ENCODE measurements around the gene PEX5. TPM values are rescaled to one million over a fixed set of nuclear protein-coding genes. Genes with fewer than 3 reads are reported as not detected.

The PEX5 gene
- total RNA-seq, 1 donor from 2014 or later = 21.5 TPM

GRCh38 chr12:7161811-7162210 lies 27.7 kb upstream of the PEX5 start:
- Mint-ChIP-seq H3K27ac (ENCODE audit: unreplicated experiment) (no peak overlapping the region), H3K4me1 (ENCODE audit: low read depth, unreplicated experiment) (no peaks in the 10 kb centered on the region), H3K9me3 (ENCODE audit: unreplicated experiment) (peaks cover 13% of the 10 kb centered on the region), H3K27me3 (ENCODE audit: low read depth, unreplicated experiment) (peaks cover 33% of the 10 kb centered on the region), H3K4me3 (ENCODE audit: unreplicated experiment) (no peak overlapping the region), H3K36me3 (ENCODE audit: low read depth, unreplicated experiment) (peaks cover 6% of the 10 kb centered on the region)
- H4K20me1 ChIP-seq (ENCODE audit: insufficient read depth, low read length) = no peaks in the 10 kb centered on the region
- H2AFZ ChIP-seq (ENCODE audit: low read depth, low read length) = no peak overlapping the region
- peaks cover 2% of the 10 kb centered on the region for H3K27me3 ChIP-seq (ENCODE audit: insufficient read depth, low read length)
- no peaks in the 10 kb centered on the region for H3K79me2 ChIP-seq (ENCODE audit: insufficient read depth, low read length)
- H3K27ac ChIP-seq (ENCODE audit: low read depth, low read length) = no peak overlapping the region
- no peaks in the 10 kb centered on the region for H3K36me3 ChIP-seq (ENCODE audit: insufficient read depth, low read length)
- DNase-seq (ENCODE audit: low read depth) (no peak), FAIRE-seq (no peak)
- no peak overlapping the region for H3K4me2 ChIP-seq (ENCODE audit: low read length)
- H3K4me1 ChIP-seq (ENCODE audit: insufficient read depth, low read length) = no peaks in the 10 kb centered on the region
- H3K9ac ChIP-seq (ENCODE audit: low read length) = no peak overlapping the region
- H3K9me3 ChIP-seq (ENCODE audit: insufficient read depth, low read depth, low read length) = no peaks in the 10 kb centered on the region
- TF ChIP-seq EZH2 (IDR thresholded peaks at IDR 0.05; ENCODE audit: insufficient read depth, low read length) (no peak), CTCF (IDR thresholded peaks at IDR 0.05; ENCODE audit: insufficient read depth, low read depth, low read length) (no peak)
- no peak overlapping the region for H3K4me3 ChIP-seq (ENCODE audit: insufficient read depth, low read depth, low read length)

GRCh38 chr12:7162691-7163114 lies 26.8 kb upstream of the PEX5 start:
- Histone ChIP-seq H2AFZ (ENCODE audit: low read depth, low read length) (no peak overlapping the region), H3K4me3 (ENCODE audit: insufficient read depth, low read depth, low read length) (no peak overlapping the region), H3K27me3 (ENCODE audit: insufficient read depth, low read length) (peaks cover 2% of the 10 kb centered on the region), H4K20me1 (ENCODE audit: insufficient read depth, low read length) (no peaks in the 10 kb centered on the region), H3K79me2 (ENCODE audit: insufficient read depth, low read length) (no peaks in the 10 kb centered on the region), H3K9ac (ENCODE audit: low read length) (no peak overlapping the region), H3K4me1 (ENCODE audit: insufficient read depth, low read length) (no peaks in the 10 kb centered on the region), H3K27ac (ENCODE audit: low read depth, low read length) (no peak overlapping the region), H3K9me3 (ENCODE audit: insufficient read depth, low read depth, low read length) (no peaks in the 10 kb centered on the region), H3K4me2 (ENCODE audit: low read length) (no peak overlapping the region), H3K36me3 (ENCODE audit: insufficient read depth, low read length) (no peaks in the 10 kb centered on the region)
- no peaks in the 10 kb centered on the region for H3K4me1 Mint-ChIP-seq (ENCODE audit: low read depth, unreplicated experiment)
- H3K4me3 Mint-ChIP-seq (ENCODE audit: unreplicated experiment) = no peak overlapping the region
- peaks cover 33% of the 10 kb centered on the region for H3K27me3 Mint-ChIP-seq (ENCODE audit: low read depth, unreplicated experiment)
- DNase-seq (ENCODE audit: low read depth) = no peak
- FAIRE-seq = no peak
- H3K9me3 Mint-ChIP-seq (ENCODE audit: unreplicated experiment) = peaks cover 16% of the 10 kb centered on the region
- peaks cover 3% of the 10 kb centered on the region for H3K36me3 Mint-ChIP-seq (ENCODE audit: low read depth, unreplicated experiment)
- no peak overlapping the region for H3K27ac Mint-ChIP-seq (ENCODE audit: unreplicated experiment)
- peak; percentile 21 for TF ChIP-seq CTCF (IDR thresholded peaks at IDR 0.05; ENCODE audit: insufficient read depth, low read depth, low read length)
- TF ChIP-seq EZH2 (IDR thresholded peaks at IDR 0.05; ENCODE audit: insufficient read depth, low read length) = no peak

- peaks cover 21% of the 10 kb centered on the region for H3K9me3 Mint-ChIP-seq (ENCODE audit: unreplicated experiment)
- no peaks in the 10 kb centered on the region for H3K27me3 ChIP-seq (ENCODE audit: insufficient read depth, low read length)
- no peak overlapping the region for H3K4me3 ChIP-seq (ENCODE audit: insufficient read depth, low read depth, low read length)
- H3K9ac ChIP-seq (ENCODE audit: low read length) = no peak overlapping the region
- no peaks in the 10 kb centered on the region for H3K4me1 ChIP-seq (ENCODE audit: insufficient read depth, low read length)
- H3K79me2 ChIP-seq (ENCODE audit: insufficient read depth, low read length) = no peaks in the 10 kb centered on the region
- H3K27ac Mint-ChIP-seq (ENCODE audit: unreplicated experiment) = no peak overlapping the region
- H3K36me3 ChIP-seq (ENCODE audit: insufficient read depth, low read length) = no peaks in the 10 kb centered on the region
- peaks cover 16% of the 10 kb centered on the region for H3K9me3 ChIP-seq (ENCODE audit: insufficient read depth, low read depth, low read length)
- no peaks in the 10 kb centered on the region for H3K4me1 Mint-ChIP-seq (ENCODE audit: low read depth, unreplicated experiment)
- TF ChIP-seq EZH2 (IDR thresholded peaks at IDR 0.05; ENCODE audit: insufficient read depth, low read length) (no peak), CTCF (IDR thresholded peaks at IDR 0.05; ENCODE audit: insufficient read depth, low read depth, low read length) (no peak)
- H3K4me2 ChIP-seq (ENCODE audit: low read length) = no peak overlapping the region
- peaks cover 2% of the 10 kb centered on the region for H3K27me3 Mint-ChIP-seq (ENCODE audit: low read depth, unreplicated experiment)
- H3K27ac ChIP-seq (ENCODE audit: low read depth, low read length) = no peak overlapping the region
- no peaks in the 10 kb centered on the region for H3K36me3 Mint-ChIP-seq (ENCODE audit: low read depth, unreplicated experiment)
- H3K4me3 Mint-ChIP-seq (ENCODE audit: unreplicated experiment) = no peak overlapping the region
- DNase-seq (ENCODE audit: low read depth) = no peak
- H2AFZ ChIP-seq (ENCODE audit: low read depth, low read length) = no peak overlapping the region
- FAIRE-seq = no peak
- H4K20me1 ChIP-seq (ENCODE audit: insufficient read depth, low read length) = no peaks in the 10 kb centered on the region
These were observed 19.5 kb upstream of the PEX5 start for GRCh38 chr12:7169951-7170350.
